Suppressor macrophage (primary cell): ENCODE measurements around the gene THAP5.

Source experiments
- DNase-seq, 4 experiments: peaks; one replicate each; pipeline ENCODE4 v3.0.0-alpha.2; 2020 to 2022
- total RNA-seq, 17 experiments: gene quantifications; one replicate each; lab custom pipeline; 2026; ENCODE audit warnings: mixed read lengths in 6 of 17, inconsistent platforms in 3 of 17; lab: John Stamatoyannopoulos, UW

Gene THAP5, protein sequence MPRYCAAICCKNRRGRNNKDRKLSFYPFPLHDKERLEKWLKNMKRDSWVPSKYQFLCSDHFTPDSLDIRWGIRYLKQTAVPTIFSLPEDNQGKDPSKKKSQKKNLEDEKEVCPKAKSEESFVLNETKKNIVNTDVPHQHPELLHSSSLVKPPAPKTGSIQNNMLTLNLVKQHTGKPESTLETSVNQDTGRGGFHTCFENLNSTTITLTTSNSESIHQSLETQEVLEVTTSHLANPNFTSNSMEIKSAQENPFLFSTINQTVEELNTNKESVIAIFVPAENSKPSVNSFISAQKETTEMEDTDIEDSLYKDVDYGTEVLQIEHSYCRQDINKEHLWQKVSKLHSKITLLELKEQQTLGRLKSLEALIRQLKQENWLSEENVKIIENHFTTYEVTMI
- 13.2 to 51.1 (median 18.9) reads per million in 17 experiments for total RNA-seq

DNA sequence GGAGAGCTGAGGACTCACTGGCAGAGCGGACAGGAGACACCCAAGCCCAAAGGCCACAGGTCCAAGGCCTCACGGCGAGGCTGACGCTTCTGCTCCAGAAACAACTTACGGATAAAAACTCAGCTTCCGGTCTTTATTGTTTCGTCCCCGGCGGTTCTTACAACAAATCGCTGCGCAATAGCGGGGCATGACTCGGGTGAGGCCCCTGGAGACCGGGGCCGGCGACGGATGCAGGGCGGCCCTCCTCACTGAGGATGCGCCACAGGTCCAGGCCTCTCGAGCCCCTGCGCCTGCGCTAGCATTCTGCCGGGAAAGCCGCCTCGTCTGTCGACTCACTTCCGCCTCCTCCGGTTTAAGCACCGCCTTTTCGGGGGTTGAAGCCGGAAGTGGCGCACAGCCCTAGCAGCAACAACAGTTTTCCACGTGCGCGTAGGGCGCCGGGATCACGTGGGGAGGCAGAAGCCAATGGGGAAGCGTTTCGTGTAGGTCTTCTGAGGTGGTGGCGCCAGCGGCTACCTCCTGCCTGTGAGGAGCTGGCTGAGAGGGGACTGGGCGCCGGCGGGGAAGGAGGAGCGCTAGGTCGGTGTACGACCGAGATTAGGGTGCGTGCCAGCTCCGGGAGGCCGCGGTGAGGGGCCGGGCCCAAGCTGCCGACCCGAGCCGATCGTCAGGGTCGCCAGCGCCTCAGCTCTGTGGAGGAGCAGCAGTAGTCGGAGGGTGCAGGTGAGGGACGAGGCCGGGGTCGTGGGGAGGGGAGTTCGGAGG, at the start of gene THAP5, which contains the start of gene DNAJB9:
Gene THAP5 (minus strand): TSS at position 326 of the 765 bp plus-strand sequence. CDS start 137 bp downstream, at position 189.
Gene DNAJB9 (plus strand): TSS at position 494 of the 765 bp plus-strand sequence. CDS start 1,853 bp downstream, outside the sequence.
- DNase-seq = peak; percentile 99 to 100 (median 99)

DNA sequence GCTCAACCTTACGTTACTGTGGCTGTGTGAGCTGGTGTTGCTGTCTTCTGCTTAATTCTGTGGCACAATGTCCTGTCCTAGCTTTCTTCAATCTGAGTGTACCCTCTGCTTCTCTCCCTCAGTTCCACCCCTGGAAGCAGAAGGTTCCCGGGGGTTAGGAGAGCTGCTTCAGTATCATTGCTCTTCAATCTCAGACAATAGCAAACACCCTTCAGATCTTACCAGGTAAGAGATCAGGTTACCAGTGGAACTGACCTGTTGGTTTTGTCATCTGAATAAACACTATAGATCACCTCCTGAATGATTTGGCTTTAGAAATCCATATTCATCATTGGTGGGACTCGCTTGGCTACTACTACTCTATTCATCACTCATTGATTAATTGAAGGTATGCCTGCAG, 48.5 kb upstream of the THAP5 start:
- DNase-seq = no peak

DNA sequence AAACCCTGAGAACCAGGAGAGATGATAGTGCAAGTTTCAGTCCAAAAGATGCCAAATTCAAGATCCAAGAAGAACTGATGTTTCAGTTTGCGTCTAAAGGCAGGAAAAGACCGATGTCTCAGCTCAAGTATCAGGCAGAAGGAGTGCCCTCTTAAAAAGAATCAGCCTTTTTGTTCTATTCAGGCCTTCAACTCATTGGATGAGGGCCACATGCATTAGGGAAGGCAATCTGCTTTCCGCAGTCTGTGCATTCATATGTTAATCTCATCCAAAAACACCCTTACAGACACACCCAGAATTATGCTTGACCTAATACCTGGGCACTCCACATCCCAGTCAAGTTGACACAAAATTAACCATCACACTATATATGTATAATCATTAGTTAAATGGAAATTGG, 45.4 kb upstream of the THAP5 start:
- DNase-seq = no peak

DNA sequence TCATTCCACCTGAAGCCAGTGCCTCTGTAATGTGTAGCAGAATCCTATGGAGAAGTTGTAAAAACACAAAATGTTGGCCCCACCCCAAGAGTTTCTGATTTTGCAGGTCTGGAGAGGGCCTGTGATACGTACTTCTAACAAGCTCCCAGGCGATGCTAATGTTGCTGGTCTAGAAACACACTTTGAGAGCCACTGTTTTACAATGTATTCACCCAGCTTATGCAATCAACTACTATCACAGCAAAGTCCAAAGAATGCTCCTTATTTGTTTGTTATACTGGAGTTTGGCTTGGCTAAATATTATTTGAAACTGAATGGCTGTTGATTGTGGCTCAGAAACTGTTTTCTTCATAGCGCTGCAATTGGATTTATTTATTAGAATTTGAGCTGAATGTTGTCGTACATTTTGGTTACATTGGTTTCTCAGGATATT, 44.5 kb upstream of the THAP5 start:
- DNase-seq = no peak

GRCh38 chr7:108613147-108613948, 43.8 kb upstream of the THAP5 start:
- peak; percentile 14 to 67 (median 52) for DNase-seq

DNA sequence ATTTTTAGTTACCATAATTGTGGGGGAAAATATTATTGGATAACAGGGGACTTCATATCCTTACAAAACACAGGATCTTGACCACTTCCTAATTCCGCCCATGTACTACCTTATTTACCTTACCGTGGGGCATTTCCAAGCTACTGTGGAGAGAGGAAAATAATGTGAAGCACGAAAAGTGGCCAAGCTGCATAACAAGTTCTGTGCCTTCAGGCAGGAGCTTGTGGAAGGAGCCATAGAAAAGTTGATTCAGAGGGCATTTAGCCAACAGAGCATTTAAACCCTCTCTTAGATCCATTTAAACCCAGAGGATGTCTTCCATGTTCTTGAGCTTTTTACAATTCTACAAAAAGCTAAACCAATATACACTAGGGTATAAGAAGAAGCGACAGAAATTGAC, 41.8 kb upstream of the THAP5 start:
- no peak for DNase-seq

DNA sequence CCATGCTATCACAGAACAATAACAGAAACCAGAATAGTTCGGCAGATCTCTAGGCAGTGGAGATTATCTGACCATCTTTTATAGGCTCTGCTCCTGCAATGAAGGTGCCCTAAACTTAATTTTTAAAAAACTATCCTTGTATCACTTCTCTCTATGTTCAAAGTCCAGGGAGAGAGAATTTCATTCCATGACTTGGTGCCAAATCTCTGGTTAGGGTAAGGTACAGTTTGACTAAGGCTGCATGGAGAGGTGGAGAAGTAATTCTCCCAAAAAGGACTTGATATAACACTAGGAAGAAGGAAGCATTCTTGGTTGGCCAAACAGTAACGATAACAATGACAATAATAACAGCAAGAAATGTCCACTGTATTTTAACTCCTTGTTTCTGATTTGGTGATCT, 40.1 kb upstream of the THAP5 start:
- no peak for DNase-seq

GRCh38 chr7:108605559-108606201, 36.2 kb upstream of the THAP5 start:
- DNase-seq = no peak

- no peak for DNase-seq
Observed at GRCh38 chr7:108604307-108605077, 35.0 kb upstream of the THAP5 start.

- DNase-seq = no peak
Observed at GRCh38 chr7:108603656-108604306, 34.3 kb upstream of the THAP5 start.

DNA sequence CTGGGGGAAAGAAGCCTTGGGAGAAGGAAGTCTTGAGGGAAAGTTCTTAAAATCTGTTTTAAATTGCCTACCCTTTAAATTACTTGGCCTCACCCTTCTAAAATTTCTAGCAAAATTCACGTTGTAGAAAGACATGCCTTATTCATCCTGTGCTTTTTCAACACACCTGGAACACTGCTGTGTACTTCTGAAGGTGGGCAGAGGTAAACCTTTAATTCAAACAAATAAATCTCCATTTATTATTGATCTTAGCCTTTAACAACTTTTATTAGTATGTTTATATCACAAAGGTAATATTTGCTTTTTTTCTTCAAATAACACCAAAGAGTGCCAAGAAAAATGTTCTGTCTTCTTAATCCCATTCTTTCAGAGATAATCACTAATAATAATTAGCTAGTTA, 30.9 kb upstream of the THAP5 start:
- no peak for DNase-seq

- no peak for DNase-seq
Observed at GRCh38 chr7:108598914-108599580, 29.5 kb upstream of the THAP5 start.

GRCh38 chr7:108598153-108598552, 28.6 kb upstream of the THAP5 start:
- DNase-seq = no peak

GRCh38 chr7:108596560-108596959, 27.1 kb upstream of the THAP5 start:
- DNase-seq = no peak

DNA sequence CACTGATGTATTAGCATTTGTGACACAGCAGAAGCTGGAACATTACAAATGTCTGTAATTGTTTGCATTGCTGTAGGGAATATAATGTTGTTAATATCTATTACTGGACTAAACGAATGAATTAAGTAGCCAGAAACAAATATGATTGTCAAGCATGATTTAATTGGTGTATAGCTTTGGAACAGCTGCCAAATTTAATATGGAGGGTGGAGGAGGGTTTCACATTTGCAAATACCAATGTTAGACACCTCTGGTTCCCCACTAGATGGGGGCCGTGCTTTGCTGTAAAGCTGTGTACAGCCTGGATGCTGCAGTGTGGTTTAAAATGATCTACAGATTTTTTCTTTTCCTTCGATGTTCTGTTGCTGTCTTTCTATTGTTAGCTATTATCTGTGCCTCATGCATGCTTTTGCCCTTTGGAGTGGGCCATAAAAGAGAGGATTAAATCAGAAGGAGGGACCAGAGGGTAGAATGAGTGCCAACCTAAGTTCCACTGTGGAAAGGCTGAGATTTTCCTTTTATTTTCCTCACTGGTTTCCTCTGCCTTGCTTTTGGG, 23.2 kb upstream of the THAP5 start:
- DNase-seq = no peak

GRCh38 chr7:108590606-108591005, 21.1 kb upstream of the THAP5 start:
- DNase-seq = no peak

DNA sequence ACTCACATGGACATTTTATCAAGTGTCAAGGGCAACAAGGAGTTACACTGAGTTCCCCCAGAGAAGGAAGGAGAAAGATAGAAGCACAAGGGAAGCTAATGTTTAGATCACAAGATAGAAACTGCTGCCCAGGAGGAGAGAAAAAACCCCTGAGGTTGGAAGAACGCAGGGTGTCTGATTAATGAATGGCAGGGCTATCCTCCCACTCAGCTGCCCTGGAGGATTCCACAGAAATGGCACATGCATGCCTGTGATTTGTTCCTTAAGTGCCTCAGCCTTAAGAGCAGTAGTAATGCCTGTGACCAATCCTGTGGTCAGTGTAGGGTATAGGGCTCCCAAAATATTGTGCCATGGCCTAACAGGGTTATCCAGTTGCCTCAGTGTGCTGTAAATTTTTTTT, 20.4 kb upstream of the THAP5 start:
- no peak for DNase-seq

GRCh38 chr7:108589199-108589598, 19.7 kb upstream of the THAP5 start:
- DNase-seq = no peak

- no peak for DNase-seq
Observed at GRCh38 chr7:108586274-108586710, 16.8 kb upstream of the THAP5 start.

- no peak for DNase-seq
Observed at GRCh38 chr7:108585843-108586242, 16.3 kb upstream of the THAP5 start.
